Suprapubic skin (tissue), 4 donors: ENCODE data around the gene SPG7. TPM values are rescaled to one million over a fixed set of nuclear protein-coding genes. Genes with fewer than 3 reads are reported as not detected.

Experiments
- DNase-seq, 2 donors: peaks; one replicate each; pipeline ENCODE4 v3.0.0-alpha.2; 2019; ENCODE audit warnings: low spot score in 2 of 2
- H3K27ac ChIP-seq: fragments of 200-600 bp; sonication (generic); one replicate; pipeline ENCODE4 v1.5.1; 2019
- H3K27me3 ChIP-seq: fragments of 200-600 bp; sonication (generic); one replicate; pipeline ENCODE4 v1.5.1; 2019
- H3K36me3 ChIP-seq: fragments of 200-600 bp; sonication (generic); one replicate; pipeline ENCODE4 v1.5.1; 2019
- H3K4me1 ChIP-seq: fragments of 200-600 bp; sonication (generic); one replicate; pipeline ENCODE4 v1.5.1; 2019
- H3K4me3 ChIP-seq: fragments of 200-600 bp; sonication (generic); one replicate; pipeline ENCODE4 v1.5.1; 2019; ENCODE audit warnings: mild to moderate bottlenecking
- H3K9me3 ChIP-seq: fragments of 200-600 bp; sonication (generic); one replicate; pipeline ENCODE4 v1.5.1; 2019
- EP300 ChIP-seq: sonication (generic); formaldehyde crosslinking; IDR thresholded peaks from one replicate; pipeline ENCODE4 v1.6.1; 2017; ENCODE audit warnings: antibody characterized with exemption
- POLR2A ChIP-seq, 2 donors: fragments of 450-650 bp; IDR thresholded peaks; one replicate each; pipeline ENCODE4 v1.6.1; 2017; ENCODE audit warnings: antibody characterized with exemption in 2 of 2, mild to moderate bottlenecking in 2 of 2, moderate library complexity in 2 of 2
- POLR2AphosphoS5 ChIP-seq, 3 donors: sonication (generic); formaldehyde crosslinking; IDR thresholded peaks; one replicate each; pipeline ENCODE4 v1.6.1; 2017; ENCODE audit warnings: antibody characterized with exemption in 3 of 3
- WGBS: methylation state at CpG from one replicate; pipeline ENCODE4 v1.1.5; 2018; 5-methylcytosine and 5-hydroxymethylcytosine counted together
- total RNA-seq, 4 donors: library from RNA; depleted of rRNA; stranded (reverse); fragments of >200 nt; gene quantifications; one replicate each; pipeline ENCODE4 v1.1.0, GENCODE V29; 2016
- TF ChIP-seq, protein P1 (sequence below), 2 donors: fragments of 200-600 bp in 1 of 2; fragments of 450-650 bp in 1 of 2; sonication (generic) in 1 of 2; IDR thresholded peaks; one replicate each; pipeline ENCODE4 v1.5.1; 2016 to 2019; ENCODE audit warnings: antibody characterized with exemption in 2 of 2, mild to moderate bottlenecking in 1 of 2, moderate library complexity in 1 of 2

The SPG7 gene
- total RNA-seq, 4 donors from 2014 or later = 131 to 324 (median 144) TPM

DNA sequence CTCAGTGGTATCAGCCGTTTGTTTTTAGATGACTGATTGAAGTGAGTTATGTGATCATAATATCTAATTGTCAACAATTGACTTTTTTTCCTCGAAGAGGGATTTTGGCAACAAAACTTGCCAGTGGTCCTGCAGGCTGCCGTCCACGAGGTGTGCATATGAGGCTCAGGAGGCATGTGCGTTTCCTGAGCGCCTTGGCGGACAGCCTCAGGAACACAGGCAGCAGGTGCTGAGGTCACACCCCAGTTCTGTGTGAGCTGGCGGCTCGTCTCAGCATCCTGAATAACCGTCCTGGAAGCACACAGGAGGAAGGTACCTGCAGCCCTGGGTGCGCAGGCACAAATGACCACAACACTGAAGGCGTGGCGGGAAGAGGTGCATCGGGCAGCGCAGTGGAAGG, 11.7 kb downstream of the SPG7 start:
- H3K4me3 ChIP-seq = no peak overlapping the region
- H3K9me3 ChIP-seq = no peaks in the 10 kb centered on the region
- no peak for DNase-seq
- no peaks in the 10 kb centered on the region for H3K4me1 ChIP-seq
- peaks cover 87% of the 10 kb centered on the region for H3K36me3 ChIP-seq
- TF ChIP-seq POLR2A (IDR thresholded peaks at IDR 0.05) (no peak), EP300 (no peak), POLR2AphosphoS5 (IDR thresholded peaks at IDR 0.05) (no peak)
- TF ChIP-seq, protein P1, sequence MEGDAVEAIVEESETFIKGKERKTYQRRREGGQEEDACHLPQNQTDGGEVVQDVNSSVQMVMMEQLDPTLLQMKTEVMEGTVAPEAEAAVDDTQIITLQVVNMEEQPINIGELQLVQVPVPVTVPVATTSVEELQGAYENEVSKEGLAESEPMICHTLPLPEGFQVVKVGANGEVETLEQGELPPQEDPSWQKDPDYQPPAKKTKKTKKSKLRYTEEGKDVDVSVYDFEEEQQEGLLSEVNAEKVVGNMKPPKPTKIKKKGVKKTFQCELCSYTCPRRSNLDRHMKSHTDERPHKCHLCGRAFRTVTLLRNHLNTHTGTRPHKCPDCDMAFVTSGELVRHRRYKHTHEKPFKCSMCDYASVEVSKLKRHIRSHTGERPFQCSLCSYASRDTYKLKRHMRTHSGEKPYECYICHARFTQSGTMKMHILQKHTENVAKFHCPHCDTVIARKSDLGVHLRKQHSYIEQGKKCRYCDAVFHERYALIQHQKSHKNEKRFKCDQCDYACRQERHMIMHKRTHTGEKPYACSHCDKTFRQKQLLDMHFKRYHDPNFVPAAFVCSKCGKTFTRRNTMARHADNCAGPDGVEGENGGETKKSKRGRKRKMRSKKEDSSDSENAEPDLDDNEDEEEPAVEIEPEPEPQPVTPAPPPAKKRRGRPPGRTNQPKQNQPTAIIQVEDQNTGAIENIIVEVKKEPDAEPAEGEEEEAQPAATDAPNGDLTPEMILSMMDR (IDR thresholded peaks at IDR 0.05) = no peak
- H3K27ac ChIP-seq = no peak overlapping the region
- no peaks in the 10 kb centered on the region for H3K27me3 ChIP-seq
- WGBS = 86% methylated on average over 15 of the region's 15 CpGs

DNA sequence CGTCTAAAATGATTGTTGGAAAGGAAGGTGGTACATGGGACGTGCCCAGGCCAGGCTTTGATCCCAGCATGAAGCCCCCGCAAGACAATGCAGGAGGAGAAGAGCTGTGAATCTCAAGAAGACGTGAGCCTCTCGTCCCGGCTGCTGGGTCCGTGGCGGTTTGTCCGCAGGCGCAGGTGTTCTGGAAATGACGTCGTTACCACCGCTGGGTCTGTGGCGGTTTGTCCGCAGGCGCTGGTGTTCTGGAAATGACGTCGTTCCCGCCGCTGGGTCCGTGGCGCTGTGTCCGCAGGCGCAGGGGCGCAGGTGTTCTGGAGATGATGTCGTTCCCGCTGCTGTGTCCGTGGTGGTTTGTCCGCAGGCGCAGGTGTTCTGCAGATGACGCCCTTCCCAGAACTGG, 14.1 kb downstream of the SPG7 start:
- Histone ChIP-seq H3K4me3 (no peak overlapping the region), H3K27ac (no peak overlapping the region), H3K4me1 (no peaks in the 10 kb centered on the region), H3K27me3 (no peaks in the 10 kb centered on the region), H3K36me3 (peaks cover 88% of the 10 kb centered on the region), H3K9me3 (no peaks in the 10 kb centered on the region)
- DNase-seq = no peak
- WGBS = 94% methylated on average over 31 of the region's 31 CpGs
- no peak for TF ChIP-seq EP300
- TF ChIP-seq POLR2A (IDR thresholded peaks at IDR 0.05) = no peak
- TF ChIP-seq, protein P1 (IDR thresholded peaks at IDR 0.05) = no peak
- no peak for TF ChIP-seq POLR2AphosphoS5 (IDR thresholded peaks at IDR 0.05)

DNA sequence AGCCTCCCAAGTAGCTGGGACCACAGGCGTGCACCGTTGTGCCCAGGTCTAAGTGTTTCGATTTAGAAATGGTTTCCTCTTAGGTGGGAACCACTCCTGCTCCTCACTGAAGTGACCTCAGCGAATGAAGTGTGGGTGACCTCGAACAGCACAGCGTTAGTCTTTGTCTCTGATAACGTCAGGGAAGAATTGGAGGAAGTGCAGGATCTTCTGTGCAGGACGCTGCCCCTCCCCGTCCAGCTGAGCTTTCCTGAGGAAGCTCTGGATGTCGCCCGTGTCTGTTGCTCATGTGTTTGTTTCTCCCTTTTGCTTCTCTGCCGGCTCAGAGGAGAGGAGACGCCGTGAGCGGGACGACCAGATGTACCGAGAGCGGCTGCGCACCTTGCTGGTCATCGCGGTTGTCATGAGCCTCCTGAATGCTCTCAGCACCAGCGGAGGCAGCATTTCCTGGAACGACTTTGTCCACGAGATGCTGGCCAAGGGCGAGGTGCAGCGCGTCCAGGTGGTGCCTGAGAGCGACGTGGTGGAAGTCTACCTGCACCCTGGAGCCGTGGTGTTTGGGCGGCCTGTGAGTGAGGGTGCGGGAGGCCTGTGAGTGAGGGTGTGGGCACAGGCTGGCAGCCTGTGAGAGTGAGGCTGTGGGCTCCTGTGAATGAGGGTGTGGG, 15.6 kb downstream of the SPG7 start:
- 86% methylated on average over 30 of the region's 32 CpGs for WGBS
- H3K27ac ChIP-seq = no peak overlapping the region
- TF ChIP-seq EP300 = no peak
- TF ChIP-seq POLR2AphosphoS5 (IDR thresholded peaks at IDR 0.05) = no peak
- TF ChIP-seq POLR2A (IDR thresholded peaks at IDR 0.05) = no peak
- TF ChIP-seq, protein P1 (IDR thresholded peaks at IDR 0.05) = no peak

DNA sequence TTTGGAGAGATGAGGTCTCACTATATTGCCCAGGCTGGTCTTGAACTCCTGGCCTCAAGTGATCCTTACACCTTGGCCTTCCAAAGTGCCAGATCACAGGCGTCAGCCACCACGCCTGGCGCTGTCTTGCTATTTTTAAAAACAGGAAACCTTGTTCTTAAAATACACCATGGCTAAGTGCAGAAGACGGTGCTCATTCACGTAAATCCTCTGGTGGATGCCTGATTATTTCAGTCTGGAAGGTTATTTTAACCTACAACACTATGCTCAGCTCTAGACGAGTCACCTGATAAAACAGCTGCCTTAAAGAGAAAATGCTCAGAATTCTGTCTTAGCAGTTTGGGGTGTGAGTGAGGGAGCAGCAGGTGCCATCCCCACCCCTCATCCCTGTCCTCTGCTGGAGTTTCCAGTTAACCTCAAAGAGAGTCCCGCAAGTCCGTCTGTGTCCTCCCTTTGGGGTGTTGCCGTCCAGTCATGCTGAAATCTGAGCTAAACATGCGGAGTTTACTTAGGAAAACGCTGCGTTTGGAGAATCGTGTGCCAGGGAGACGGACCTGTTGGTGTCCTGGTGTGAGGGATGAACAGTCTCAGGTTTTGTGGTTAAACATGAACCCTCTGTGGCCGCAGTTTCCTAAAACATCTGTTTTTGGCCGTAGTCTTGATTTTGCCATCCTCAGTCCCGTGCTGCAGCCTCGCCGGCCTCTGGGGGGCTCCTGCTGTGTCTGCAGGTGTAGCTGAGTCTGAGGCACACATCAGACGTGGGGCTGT, 17.1 kb downstream of the SPG7 start:
- TF ChIP-seq POLR2AphosphoS5 (IDR thresholded peaks at IDR 0.05) = no peak
- TF ChIP-seq EP300 = no peak
- TF ChIP-seq, protein P1 (IDR thresholded peaks at IDR 0.05) = no peak
- TF ChIP-seq POLR2A (IDR thresholded peaks at IDR 0.05) = no peak
- WGBS = 83% methylated on average over 20 of the region's 20 CpGs
- H3K36me3 ChIP-seq = peaks cover 91% of the 10 kb centered on the region

More for the DNA sequence above, 15.6 kb downstream of the SPG7 start:
- Histone ChIP-seq H3K4me3 (no peak overlapping the region), H3K4me1 (no peaks in the 10 kb centered on the region), H3K36me3 (peaks cover 87% of the 10 kb centered on the region), H3K27me3 (no peaks in the 10 kb centered on the region), H3K9me3 (no peaks in the 10 kb centered on the region)
- no peak for DNase-seq

DNA sequence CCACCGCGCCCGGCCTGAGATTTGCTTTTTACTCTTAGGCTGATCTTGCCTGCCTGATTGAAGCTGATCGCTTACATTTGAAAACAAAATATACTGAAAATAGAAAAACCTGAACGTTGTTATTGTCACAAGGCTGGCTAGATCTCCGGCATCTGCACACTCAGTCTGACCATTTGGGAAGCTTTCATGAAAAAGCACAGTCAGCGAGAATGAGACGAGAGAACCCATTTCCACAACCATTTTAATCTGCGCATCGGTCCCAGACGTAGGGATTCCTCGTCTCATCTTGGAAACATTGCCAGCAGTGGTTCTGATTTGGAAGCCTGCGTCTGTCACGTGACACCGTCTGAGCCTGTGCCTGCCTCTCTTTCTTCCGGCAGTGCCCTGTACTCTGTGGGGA, 20.9 kb downstream of the SPG7 start:
- H3K4me3 ChIP-seq = no peak overlapping the region
- H3K27ac ChIP-seq = no peak overlapping the region
- no peaks in the 10 kb centered on the region for H3K9me3 ChIP-seq
- no peaks in the 10 kb centered on the region for H3K27me3 ChIP-seq
- H3K36me3 ChIP-seq = peaks cover 95% of the 10 kb centered on the region
- 91% methylated on average over 16 of the region's 16 CpGs for WGBS
- no peaks in the 10 kb centered on the region for H3K4me1 ChIP-seq
- no peak for DNase-seq
- TF ChIP-seq POLR2A (IDR thresholded peaks at IDR 0.05) = no peak
- TF ChIP-seq, protein P1 (IDR thresholded peaks at IDR 0.05) = no peak
- no peak for TF ChIP-seq EP300
- TF ChIP-seq POLR2AphosphoS5 (IDR thresholded peaks at IDR 0.05) = no peak

More for the DNA sequence above, 17.1 kb downstream of the SPG7 start:
- Histone ChIP-seq H3K27ac (no peak overlapping the region), H3K4me3 (no peak overlapping the region), H3K4me1 (no peaks in the 10 kb centered on the region), H3K9me3 (no peaks in the 10 kb centered on the region), H3K27me3 (no peaks in the 10 kb centered on the region)
- no peak for DNase-seq
